ENCODE measurements around the gene MBNL1.
A peak's percentile ranks its signal among the peaks of the same experiment; 100 is the strongest.

MBNL1 gene

GRCh38 chr3:152499791-152500385 lies 231.2 kb downstream of the MBNL1 start:
- no peak for DNase-seq

DNA sequence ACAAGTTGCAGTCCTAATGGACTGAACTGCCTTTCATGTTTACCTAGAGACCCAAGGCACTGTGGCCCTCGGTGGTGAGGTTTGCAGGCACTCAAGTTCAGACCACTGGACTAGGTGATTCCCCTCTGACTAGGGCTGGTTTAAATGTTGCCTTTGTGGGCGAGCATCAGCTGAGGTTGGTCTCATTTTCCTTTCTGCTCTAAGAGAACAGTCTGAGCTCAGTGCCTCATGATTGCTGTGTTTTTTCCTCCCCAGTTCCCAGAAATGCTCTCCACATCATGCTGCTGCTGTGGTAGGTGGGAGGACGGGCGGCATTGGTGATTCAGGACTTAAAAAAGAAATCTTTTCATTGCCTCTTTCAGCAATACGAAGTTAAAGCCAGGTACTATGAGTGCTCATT lies 237.2 kb downstream of the MBNL1 start:
- no peak for DNase-seq

DNA sequence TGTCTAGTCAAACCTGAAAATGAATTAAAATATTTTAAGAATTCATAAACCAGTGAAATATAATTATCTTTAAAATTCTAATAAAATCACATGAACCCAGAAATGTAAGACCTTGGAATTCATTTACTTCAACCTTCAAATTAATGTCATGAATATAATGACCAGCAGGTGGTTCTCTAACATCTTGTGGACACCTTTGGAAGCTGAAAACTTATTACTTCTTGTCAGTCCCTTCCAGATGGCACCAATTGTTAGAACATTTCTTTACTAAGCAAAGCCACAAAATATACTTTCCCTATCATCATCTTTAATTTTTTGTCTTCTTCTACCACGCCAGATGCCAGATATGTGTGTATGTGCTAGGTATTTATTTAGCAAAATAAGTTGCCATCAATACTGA lies 240.0 kb downstream of the MBNL1 start:
- DNase-seq: peak; percentile 15

DNA sequence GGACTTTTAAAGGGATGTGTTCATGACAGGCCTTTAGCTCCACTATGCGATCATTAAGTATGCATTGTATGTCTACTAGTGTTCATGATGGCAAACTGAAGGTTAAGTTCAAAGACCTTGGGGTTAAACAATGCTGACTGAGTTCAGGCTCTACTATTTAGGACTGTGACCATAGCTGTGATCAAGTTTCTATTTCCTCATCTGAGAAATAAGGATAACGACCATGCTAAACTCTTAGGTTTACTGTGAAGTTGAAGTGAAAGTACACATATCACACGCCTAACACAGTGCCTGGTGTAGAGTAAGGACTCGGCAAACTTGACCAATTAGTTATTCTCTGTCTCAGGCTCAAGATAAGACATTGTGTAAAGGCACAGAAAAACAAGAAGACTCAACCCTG lies 243.2 kb downstream of the MBNL1 start:
- no peak for DNase-seq

- DNase-seq: no peak
These were observed 244.7 kb downstream of the MBNL1 start for GRCh38 chr3:152513301-152513960.
